Left colon (tissue), 2 donors: ENCODE measurements around the gene MAP3K2. TPM values are rescaled to one million over a fixed set of nuclear protein-coding genes. Genes with fewer than 3 reads are reported as not detected.
A peak's percentile ranks its signal among the peaks of the same experiment; 100 is the strongest.
"Not testable (repeated sequence)": the region's sequence is repeated elsewhere in the genome, so short reads cannot be mapped to it uniquely, and the experiment has no call there.

Experiments used
- ATAC-seq: fragments of 200-7000 bp; cut with Tn5 transposase; one replicate; pipeline ENCODE4 v1.9.1; 2020; ENCODE audit warnings: mild to moderate bottlenecking, moderate library complexity
- DNase-seq, 2 donors: peaks; one replicate each; pipeline ENCODE4 v3.0.0-alpha.2; 2020
- intact Hi-C, 2 donors: fragments of 100-400 bp; cut with DNase I in 1 of 2; cut with micrococcal nuclease in 1 of 2; formaldehyde crosslinking; loops; one replicate each; pipeline versions ENCODE4 v1.11.2 to v1.14.0; 2022; cut with DNase I, micrococcal nuclease
- total RNA-seq, 2 donors: library from RNA; stranded (reverse); fragmentation: NEBNext Ultra II Directional; extraction: Animal tissue kit (Norgen Biotek cat#: 25700); gene quantifications; one replicate each; pipeline ENCODE4 v1.2.1, GENCODE V29; 2021
- donor health status: DM: no; HTN: no; CAD: no.
- donor health status: DM: yes; HTN: yes; CAD: no.

MAP3K2 gene
- total RNA-seq, 2 donors from 2014 or later = 73.1 to 81.7 TPM

- intact Hi-C loops = no loop called here
- ATAC-seq (no peak), DNase-seq (no peak)
Measured at GRCh38 chr2:127360242-127360641, 27.5 kb downstream of the MAP3K2 start.

- intact Hi-C loops = no loop called here
Measured at GRCh38 chr2:127359520-127359919, 28.3 kb downstream of the MAP3K2 start.

GRCh38 chr2:127358971-127359370 lies 28.8 kb downstream of the MAP3K2 start:
- ATAC-seq = no peak

More at GRCh38 chr2:127359520-127359919, 28.3 kb downstream of the MAP3K2 start:
- ATAC-seq = no peak
- DNase-seq = no peak

GRCh38 chr2:127358044-127358443 lies 29.7 kb downstream of the MAP3K2 start:
- intact Hi-C loops = no loop called here
- DNase-seq (no peak), ATAC-seq (no peak)

More at GRCh38 chr2:127358971-127359370, 28.8 kb downstream of the MAP3K2 start:
- no peak for DNase-seq
- intact Hi-C loops = no loop called here

- no peak for ATAC-seq
- intact Hi-C loops = no loop called here
Measured at GRCh38 chr2:127357591-127357990, 30.2 kb downstream of the MAP3K2 start.

GRCh38 chr2:127356531-127356930 lies 31.2 kb downstream of the MAP3K2 start:
- ATAC-seq (no peak), DNase-seq (no peak)
- intact Hi-C loops = no loop called here

More at GRCh38 chr2:127357591-127357990, 30.2 kb downstream of the MAP3K2 start:
- DNase-seq = no peak

GRCh38 chr2:127355407-127356008 lies 32.3 kb downstream of the MAP3K2 start:
- ATAC-seq (peak; percentile 66), DNase-seq (no peak)
- intact Hi-C loops = no loop called here

- intact Hi-C loops, DNase-seq, ATAC-seq: not testable (repeated sequence)
Measured at GRCh38 chr2:127353873-127354676, 33.7 kb downstream of the MAP3K2 start.

GRCh38 chr2:127353223-127353622 lies 34.6 kb downstream of the MAP3K2 start:
- ATAC-seq, intact Hi-C loops, DNase-seq: not testable (repeated sequence)

- ATAC-seq (no peak), DNase-seq (no peak)
- intact Hi-C loops = no loop called here
Measured at GRCh38 chr2:127351603-127352002, 36.2 kb downstream of the MAP3K2 start.

GRCh38 chr2:127348426-127349000 lies 39.3 kb downstream of the MAP3K2 start:
- DNase-seq (no peak), ATAC-seq (no peak)
- intact Hi-C loops = no loop called here

GRCh38 chr2:127347734-127348392 lies 39.9 kb downstream of the MAP3K2 start:
- ATAC-seq = no peak
- DNase-seq = no peak
- intact Hi-C loops = no loop called here

GRCh38 chr2:127347015-127347414 lies 40.8 kb downstream of the MAP3K2 start:
- DNase-seq (no peak), ATAC-seq (no peak)
- intact Hi-C loops = no loop called here

- DNase-seq = no peak
- ATAC-seq = no peak
- intact Hi-C loops = no loop called here
Measured at GRCh38 chr2:127343277-127343676, 44.5 kb downstream of the MAP3K2 start.

GRCh38 chr2:127342101-127342500 lies 45.7 kb downstream of the MAP3K2 start:
- ATAC-seq = no peak
- intact Hi-C loops = no loop called here
- DNase-seq = no peak

- intact Hi-C loops = no loop called here
- DNase-seq (no peak), ATAC-seq (no peak)
Measured at GRCh38 chr2:127332335-127332734, 55.4 kb downstream of the MAP3K2 start.

GRCh38 chr2:127330753-127331152 lies 57.0 kb downstream of the MAP3K2 start:
- no peak for DNase-seq
- no peak for ATAC-seq
- intact Hi-C loops = no loop called here

- no peak for DNase-seq
- ATAC-seq = no peak
- intact Hi-C loops = loop anchor here (10.0 kb wide), 2 partner anchors 148 to 158 kb away; no protein-coding TSS in a partner anchor
Measured at GRCh38 chr2:127326289-127326945, 61.4 kb downstream of the MAP3K2 start.

- intact Hi-C loops = loop anchor here (10.0 kb wide), 2 partner anchors 150 to 160 kb away; no protein-coding TSS in a partner anchor
- no peak for DNase-seq
- ATAC-seq = peak; percentile 64
Measured at GRCh38 chr2:127324635-127325034, 63.1 kb downstream of the MAP3K2 start.
